ENCODE measurements around the gene CLEC9A.

CLEC9A gene

GRCh38 chr12:10101042-10101579, 70.6 kb downstream of the CLEC9A start:
- Histone ChIP-seq H3K4me3 (ENCODE audit: low read depth, low read length) (no peak overlapping the region), H3K4me1 (no peaks in the 10 kb centered on the region), H3K36me3 (no peaks in the 10 kb centered on the region), H3K27me3 (peaks cover 7% of the 10 kb centered on the region; the same call in 1 of the 2 replicates), H3K9me3 (no peaks in the 10 kb centered on the region)
- no peak for TF ChIP-seq CTCF (IDR thresholded peaks at IDR 0.05; ENCODE audit: low read depth, low read length)
- DNase-seq, result peak; percentile 32

GRCh38 chr12:10101648-10102220, 71.3 kb downstream of the CLEC9A start:
- Histone ChIP-seq H3K4me3 (ENCODE audit: low read depth, low read length) (no peak overlapping the region), H3K4me1 (no peaks in the 10 kb centered on the region), H3K36me3 (no peaks in the 10 kb centered on the region), H3K27me3 (0 out of 2 replicates have a peak, but pooled peaks cover 2% of the 10 kb centered on the region), H3K9me3 (no peaks in the 10 kb centered on the region)
- no peak for DNase-seq
- TF ChIP-seq CTCF (IDR thresholded peaks at IDR 0.05; ENCODE audit: low read depth, low read length), result no peak

- no peak overlapping the region for H3K4me3 ChIP-seq (ENCODE audit: low read depth, low read length)
- no peaks in the 10 kb centered on the region for H3K36me3 ChIP-seq
- no peaks in the 10 kb centered on the region for H3K9me3 ChIP-seq
- H3K4me1 ChIP-seq, result no peaks in the 10 kb centered on the region
- H3K27me3 ChIP-seq, result no peaks in the 10 kb centered on the region
- no peak for DNase-seq
- TF ChIP-seq CTCF (IDR thresholded peaks at IDR 0.05; ENCODE audit: low read depth, low read length), result no peak
These were observed 71.8 kb downstream of the CLEC9A start for GRCh38 chr12:10102322-10102721.

- Histone ChIP-seq H3K27me3 (no peaks in the 10 kb centered on the region), H3K9me3 (no peaks in the 10 kb centered on the region; the same call in 1 of the 2 replicates), H3K4me1 (no peaks in the 10 kb centered on the region), H3K36me3 (no peaks in the 10 kb centered on the region), H3K4me3 (ENCODE audit: low read depth, low read length) (no peak overlapping the region)
- no peak for DNase-seq
- no peak for TF ChIP-seq CTCF (IDR thresholded peaks at IDR 0.05; ENCODE audit: low read depth, low read length)
These were observed 79.9 kb downstream of the CLEC9A start for GRCh38 chr12:10110256-10110844.

GRCh38 chr12:10111451-10111850, 81.0 kb downstream of the CLEC9A start:
- H3K4me1 ChIP-seq, result no peaks in the 10 kb centered on the region
- TF ChIP-seq CTCF (IDR thresholded peaks at IDR 0.05; ENCODE audit: low read depth, low read length), result no peak
- no peaks in the 10 kb centered on the region; the same call in 1 of the 2 replicates for H3K9me3 ChIP-seq
- peak; percentile 24 for DNase-seq
- H3K36me3 ChIP-seq, result no peaks in the 10 kb centered on the region
- H3K4me3 ChIP-seq (ENCODE audit: low read depth, low read length), result no peak overlapping the region
- H3K27me3 ChIP-seq, result no peaks in the 10 kb centered on the region; the same call in 1 of the 2 replicates

- Histone ChIP-seq H3K4me1 (no peaks in the 10 kb centered on the region), H3K36me3 (no peaks in the 10 kb centered on the region), H3K4me3 (ENCODE audit: low read depth, low read length) (no peak overlapping the region), H3K27me3 (peaks cover 3% of the 10 kb centered on the region; the same call in 1 of the 2 replicates), H3K9me3 (no peaks in the 10 kb centered on the region; the same call in 1 of the 2 replicates)
- no peak for DNase-seq
- TF ChIP-seq CTCF (IDR thresholded peaks at IDR 0.05; ENCODE audit: low read depth, low read length), result no peak
These were observed 82.6 kb downstream of the CLEC9A start for GRCh38 chr12:10113075-10113474.
